Forelimb muscle (tissue), 1 donor: ENCODE results near the gene KAZALD1. TPM values are rescaled to one million over a fixed set of nuclear protein-coding genes. Genes with fewer than 3 reads are reported as not detected.
A peak's percentile ranks its signal among the peaks of the same experiment; 100 is the strongest.
"Not testable (repeated sequence)": the region's sequence is repeated elsewhere in the genome, so short reads cannot be mapped to it uniquely, and the experiment has no call there.

Experiments used
- DNase-seq: peaks from one replicate; pipeline ENCODE4 v3.0.0-alpha.2; 2013; ENCODE audit warnings: low read depth
- polyA plus RNA-seq: library from polyadenylated mRNA; unstranded; fragments of 120-200 nt; gene quantifications from one replicate; pipeline ENCODE4 v1.2.1, GENCODE V29; 2013; ENCODE audit not compliant: insufficient read length

Gene KAZALD1
- polyA plus RNA-seq, 1 donor, result 28.0 TPM

DNA sequence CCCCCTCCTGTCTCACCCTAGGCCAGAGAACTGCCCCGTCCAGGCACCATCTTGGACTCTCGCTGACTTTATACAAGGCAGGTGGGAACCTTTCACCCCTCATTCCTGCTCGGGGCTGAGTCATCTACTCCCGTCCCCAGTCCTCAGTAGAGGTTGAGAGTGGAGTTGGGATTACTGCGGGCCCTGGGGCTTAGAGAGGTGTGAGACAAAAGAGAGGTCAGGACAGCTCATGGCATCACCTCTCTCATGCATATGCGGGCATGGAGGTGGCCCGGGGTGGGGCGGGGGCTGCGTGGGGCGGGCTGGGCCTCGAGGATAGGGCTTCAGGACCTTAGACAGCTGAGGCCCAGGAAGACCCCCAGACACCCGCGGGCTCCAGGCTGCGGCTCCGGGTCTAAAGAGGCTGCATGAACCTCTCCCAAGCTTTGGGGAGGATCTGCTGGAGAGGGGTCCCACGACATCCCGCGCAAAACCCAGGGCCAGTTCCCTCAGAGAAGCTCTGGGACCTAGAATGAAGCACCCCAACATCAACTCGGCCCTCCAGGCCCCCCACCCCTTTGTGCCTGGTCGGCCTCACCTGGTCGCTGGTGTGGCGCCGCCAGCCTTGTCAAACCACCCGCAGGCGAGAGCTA lies 31.2 kb upstream of the KAZALD1 start:
- DNase-seq, result no peak

DNA sequence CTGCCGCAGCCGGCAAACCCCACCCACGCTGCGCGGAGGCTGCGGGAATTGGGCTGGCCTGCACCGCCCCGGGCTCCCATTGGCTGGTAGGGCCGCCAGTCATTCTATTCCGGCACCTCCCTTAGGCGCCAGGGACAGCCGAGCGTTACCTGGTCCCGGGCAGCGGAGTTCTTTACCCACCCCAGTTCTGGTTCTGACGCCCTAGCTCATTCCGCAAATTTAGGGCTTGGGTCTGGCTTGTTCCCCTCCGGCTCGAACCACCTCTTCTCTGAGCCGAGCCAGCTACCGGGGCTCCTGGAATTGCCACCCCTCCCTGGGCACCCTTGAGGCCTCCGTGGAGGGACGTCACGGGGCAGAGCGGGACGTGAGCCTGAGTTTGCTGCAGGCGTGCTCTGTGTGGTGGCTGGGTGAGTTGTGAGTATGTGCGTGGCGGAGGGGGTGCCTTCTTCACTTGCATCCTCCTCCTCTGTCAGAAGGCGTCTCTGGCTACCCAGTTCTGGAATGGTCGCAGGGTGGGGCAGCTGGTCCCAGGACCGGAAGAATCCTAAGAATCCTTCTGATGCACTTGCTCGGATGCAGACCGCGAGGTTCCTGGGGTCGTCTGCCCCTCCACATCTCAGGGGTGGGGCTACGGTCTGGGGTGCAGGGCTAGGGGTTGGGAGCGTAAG lies 30.5 kb upstream of the KAZALD1 start, which contains the start of the genes PDZD7 and SFXN3:
Gene PDZD7 (minus strand): TSS at position 2 of the 668 bp plus-strand sequence. CDS start 910 bp downstream, outside the sequence.
Gene SFXN3 (plus strand): TSS at position 107 of the 668 bp plus-strand sequence. CDS start 3,461 bp downstream, outside the sequence.
- DNase-seq, result peak; percentile 59

GRCh38 chr10:101031796-101032636 lies 29.8 kb upstream of the KAZALD1 start:
- no peak for DNase-seq

DNA sequence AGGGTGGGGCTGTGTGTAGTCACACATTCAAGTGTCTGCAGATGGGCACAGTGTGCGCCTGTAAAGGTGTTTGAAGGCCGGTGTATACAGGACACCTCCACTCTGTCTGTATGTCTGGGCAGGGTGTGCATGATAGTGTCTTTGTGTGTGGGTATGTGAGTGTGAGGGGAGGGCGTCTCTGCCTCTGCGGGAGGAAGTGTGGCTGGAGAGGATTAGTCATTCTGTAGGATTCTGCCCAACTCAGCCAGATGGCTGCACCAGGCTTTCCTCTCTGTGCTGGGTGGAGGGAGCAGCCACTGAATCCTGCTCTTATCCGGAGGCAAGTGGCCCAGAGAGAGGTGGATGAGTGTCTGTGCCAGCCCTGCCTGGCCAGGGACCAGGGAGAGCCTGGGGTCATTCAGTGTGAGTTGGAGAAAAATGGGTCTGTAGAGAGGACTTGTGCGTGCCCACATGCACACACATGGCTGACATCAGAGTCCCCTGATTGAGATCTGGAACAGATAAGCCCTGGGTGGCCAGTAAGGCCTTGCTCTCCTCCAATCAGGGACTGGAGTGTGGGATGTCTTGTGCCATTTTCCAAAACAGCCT lies 29.1 kb upstream of the KAZALD1 start:
- DNase-seq, result peak; percentile 48

DNA sequence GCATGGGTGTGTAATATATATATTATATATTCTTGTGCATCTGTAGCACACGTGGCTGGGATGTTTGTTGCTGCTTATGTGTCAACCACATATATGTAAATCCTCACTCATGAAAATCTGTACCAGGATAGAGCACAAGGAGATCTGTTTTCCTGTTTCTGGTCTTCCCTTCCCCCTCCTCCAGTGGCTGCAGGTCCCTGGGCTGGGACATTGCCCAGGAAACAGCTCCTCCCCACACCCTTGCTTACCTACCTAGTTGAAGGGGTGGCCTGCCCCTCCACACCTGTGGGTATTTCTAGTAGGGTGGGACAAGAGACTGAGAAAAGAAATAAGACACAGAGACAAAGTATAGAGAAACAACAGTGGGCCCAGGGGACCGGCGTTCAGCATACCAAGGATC lies 28.5 kb upstream of the KAZALD1 start:
- DNase-seq, result no peak

- DNase-seq, result not testable (repeated sequence)
These were observed 27.4 kb upstream of the KAZALD1 start for GRCh38 chr10:101034404-101034803.

DNA sequence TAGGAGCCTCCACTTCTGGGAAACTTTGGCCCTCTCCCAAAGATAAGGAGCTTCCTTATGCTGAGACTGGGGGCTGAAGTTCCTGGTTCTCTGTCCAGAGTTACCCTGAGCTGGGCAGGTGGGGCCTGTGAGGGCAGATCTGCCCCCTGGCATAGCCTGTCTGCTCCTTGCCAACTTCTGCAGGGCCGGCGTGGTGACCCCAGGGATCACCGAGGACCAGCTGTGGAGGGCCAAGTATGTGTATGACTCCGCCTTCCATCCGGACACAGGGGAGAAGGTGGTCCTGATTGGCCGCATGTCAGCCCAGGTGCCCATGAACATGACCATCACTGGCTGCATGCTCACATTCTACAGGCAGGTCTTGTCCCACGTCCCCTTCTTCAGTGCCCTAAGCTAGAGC lies 26.5 kb upstream of the KAZALD1 start:
- no peak for DNase-seq

GRCh38 chr10:101035916-101036702 lies 25.7 kb upstream of the KAZALD1 start:
- no peak for DNase-seq

GRCh38 chr10:101036726-101037125 lies 25.1 kb upstream of the KAZALD1 start:
- no peak for DNase-seq

DNA sequence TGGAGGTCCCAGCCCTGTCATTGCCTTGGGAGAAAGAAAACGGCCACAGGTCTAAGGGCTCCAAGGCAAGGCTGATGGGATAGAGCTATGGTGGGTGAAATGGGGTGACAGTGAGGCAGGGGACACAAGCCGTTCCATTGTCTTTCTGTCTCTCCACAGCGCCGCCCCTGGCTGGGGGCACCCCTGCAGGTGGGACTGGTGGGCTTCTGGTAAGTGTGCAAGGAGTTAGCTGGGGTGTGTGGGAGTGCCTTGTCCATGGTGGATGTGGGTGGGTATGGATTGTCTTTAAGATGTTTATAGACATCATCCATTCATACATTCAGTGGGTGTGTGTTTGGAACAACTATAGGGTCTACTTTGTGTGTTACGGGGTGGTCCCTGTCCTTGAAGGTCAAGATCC lies 23.3 kb upstream of the KAZALD1 start:
- DNase-seq, result no peak

DNA sequence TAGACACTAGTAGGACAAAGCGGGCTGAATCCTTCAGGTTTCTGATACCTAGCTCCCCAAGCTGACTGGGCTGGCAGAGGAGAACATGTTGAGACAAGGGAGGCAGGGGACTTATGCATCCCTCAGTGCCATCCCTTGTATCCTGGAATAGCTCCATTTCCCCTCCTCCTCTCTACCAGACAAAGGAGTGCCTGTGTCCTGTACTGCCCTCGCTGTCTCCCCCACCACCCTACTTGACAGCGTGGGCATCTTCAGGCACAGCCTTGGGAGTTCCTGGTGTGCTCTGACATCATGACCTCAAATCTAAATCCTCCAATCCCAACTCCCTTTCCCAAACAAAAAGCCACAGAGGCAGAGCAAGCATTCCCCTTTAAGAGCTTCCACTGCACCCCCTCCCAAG lies 21.7 kb upstream of the KAZALD1 start:
- DNase-seq, result no peak

DNA sequence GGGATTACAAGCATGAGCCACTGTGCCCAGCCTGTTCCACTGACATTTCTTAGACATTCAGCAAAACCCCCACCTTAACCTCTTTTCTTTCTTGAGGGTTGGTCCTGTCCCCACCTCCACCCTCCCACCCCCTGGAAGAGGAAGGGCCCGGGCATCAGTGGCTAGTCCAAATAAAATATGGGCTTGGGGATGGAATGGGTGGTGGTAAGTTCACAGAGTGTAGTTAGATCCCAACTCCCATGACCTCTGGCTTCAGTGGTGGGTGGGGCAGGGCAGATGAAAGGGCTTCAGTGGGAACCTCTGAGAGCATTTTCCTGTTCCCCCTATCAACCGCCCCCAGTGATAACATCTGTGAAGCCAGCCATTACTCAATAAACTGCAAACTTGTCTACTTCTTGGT lies 20.9 kb upstream of the KAZALD1 start:
- no peak for DNase-seq

- DNase-seq, result peak; percentile 67
These were observed 20.5 kb upstream of the KAZALD1 start for GRCh38 chr10:101041252-101041761.

DNA sequence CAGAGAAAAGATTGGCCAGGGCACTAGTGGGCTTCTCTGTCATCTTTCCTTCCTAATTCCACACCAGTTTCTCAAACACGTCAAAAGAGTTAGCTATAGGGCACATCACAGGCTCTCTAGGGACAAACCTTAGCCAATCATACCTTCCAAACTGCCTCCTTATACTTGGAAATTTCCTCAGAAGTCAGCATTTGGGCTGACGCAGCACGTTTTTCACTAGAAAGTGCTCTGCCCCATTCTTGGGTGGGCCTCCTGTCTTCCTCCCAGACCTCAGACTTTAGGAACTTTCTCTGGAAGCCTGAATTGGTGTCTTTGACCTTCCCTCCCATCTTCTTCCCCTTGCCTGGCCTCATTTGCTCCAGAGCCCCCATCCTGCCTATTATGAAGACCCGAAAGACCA lies 19.7 kb upstream of the KAZALD1 start:
- DNase-seq, result no peak

GRCh38 chr10:101042667-101043362 lies 19.0 kb upstream of the KAZALD1 start:
- peak; percentile 90 for DNase-seq

GRCh38 chr10:101043363-101043707 lies 18.5 kb upstream of the KAZALD1 start:
- no peak for DNase-seq

DNA sequence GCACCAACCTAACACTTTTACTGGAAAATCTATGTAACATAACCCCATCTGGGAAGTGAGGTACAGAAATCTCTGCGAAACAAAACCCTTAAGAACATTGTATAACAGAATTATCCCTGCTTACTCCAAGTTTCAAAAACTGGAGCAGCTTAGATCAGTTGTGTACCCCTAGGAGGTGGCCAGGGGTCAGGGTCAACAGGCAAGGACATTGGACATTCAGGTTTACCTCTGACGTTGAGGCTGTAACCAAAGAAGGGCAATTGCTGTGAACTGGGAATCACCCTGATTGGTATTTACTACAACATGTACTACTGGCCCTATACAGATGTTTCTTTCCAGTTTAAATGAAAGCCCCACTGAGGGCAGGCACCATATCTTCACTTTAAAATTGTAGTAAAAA lies 17.7 kb upstream of the KAZALD1 start:
- DNase-seq, result no peak

GRCh38 chr10:101046332-101047238 lies 15.2 kb upstream of the KAZALD1 start:
- DNase-seq, result no peak

DNA sequence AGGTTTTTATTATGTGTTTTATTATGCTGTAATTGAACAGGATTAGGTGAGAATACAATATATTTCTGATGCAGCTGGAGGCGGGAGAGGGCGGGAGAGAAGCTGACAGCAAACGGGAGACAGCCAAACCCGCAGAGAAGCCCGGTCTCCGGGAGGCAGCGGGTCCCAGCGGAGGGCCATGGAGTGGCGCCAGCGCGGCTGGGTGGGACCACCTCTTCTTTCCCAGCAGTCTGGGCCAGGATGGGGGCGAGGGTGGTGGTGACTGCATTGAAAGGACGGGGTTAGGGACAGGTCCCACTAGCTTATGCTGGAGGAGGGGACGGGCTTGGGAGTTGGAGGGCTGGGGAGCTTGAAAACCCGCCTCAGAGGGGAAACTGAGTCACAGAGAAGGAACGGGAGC lies 14.5 kb upstream of the KAZALD1 start:
- no peak for DNase-seq
